ENCODE data around the gene MAP2K5.

MAP2K5 gene

DNA sequence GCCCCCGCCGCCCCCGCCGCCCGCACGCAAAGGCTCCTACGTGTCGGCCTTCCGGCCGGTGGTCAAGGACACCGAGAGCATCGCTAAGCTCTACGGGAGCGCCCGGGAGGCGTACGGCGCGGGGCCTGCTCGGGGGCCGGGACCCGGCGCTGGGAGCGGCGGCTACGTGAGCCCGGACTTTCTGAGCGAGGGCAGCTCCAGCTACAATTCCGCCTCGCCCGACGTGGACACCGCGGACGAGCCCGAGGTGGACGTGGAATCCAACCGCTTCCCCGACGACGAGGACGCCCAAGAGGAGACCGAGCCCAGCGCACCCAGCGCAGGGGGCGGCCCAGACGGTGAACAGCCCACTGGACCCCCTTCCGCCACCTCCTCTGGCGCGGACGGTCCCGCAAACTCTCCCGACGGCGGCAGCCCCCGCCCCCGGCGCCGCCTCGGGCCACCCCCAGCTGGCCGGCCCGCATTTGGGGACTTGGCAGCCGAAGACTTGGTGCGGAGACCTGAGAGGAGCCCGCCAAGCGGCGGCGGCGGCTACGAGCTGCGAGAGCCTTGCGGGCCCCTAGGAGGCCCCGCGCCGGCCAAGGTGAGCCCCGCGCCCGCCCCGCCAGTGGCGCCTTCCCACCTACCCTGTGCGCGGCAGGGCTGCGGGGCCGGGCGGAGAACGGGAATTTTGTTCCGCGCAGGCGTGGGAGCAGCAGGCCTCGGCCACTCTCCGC is 285.2 kb downstream of the MAP2K5 start:
- DNase-seq, result no peak

DNA sequence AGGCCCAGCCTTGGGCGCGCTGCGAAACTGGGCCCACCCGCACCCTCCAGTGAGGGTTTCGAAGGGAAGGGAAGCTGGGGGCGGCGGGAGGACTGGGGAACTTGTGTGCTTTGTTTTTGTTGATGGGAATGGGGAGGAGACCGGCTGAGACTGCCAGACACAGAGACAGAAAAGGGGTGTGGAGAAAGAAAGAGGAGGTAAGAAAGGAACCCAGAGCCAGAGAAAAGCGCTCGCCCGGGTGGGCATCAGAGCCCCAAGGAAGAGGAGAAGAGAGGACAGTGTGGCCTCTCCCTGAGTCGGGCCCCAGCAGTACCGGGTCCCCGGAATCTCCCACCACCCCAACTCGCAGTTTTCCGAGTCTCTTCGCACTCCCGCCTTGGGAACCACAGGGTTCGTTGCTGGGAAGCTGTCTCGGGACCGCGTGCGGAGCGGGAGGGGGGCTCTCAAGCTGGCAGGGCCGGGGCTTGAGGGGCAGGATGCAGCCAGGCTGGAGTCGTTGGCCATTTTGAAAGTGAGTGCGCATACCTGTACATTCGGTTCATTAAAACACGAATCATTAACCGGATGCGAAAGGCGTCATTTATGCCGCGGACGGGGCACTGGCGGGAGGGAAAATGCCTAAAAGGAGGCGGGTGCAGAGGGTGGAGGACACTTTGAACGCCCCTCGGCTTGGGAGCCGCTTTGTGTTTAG is 285.9 kb downstream of the MAP2K5 start:
- DNase-seq, result no peak

DNA sequence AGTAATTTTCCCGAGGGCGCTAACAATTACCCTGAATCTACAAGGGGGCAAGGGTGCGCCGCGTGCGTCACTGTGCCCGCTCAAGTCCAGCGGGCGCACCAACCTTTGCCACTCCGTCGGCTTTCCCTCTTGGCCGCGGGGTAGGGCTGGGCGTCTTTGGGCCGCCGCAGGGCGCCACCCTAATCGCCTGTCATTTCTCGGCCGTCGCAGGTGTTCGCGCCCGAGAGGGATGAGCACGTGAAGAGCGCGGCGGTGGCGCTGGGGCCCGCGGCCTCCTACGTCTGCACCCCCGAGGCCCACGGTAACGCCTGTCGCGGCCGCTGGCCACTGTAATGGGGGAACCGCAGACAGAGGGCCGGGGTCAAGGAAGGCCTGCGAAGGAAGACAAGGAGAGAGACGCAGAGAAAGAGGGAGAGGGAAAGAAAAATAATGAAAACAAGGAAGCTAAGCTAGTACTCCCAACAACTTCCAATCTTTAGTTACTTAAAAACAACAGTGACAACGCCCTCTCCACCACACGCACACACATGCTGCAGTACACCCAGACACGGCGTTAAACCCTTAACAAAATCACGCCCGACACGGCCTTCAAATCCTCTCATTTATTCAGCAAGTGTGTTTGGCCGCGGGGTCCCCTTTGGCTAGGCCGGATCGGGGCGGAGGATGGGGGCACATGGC is 286.6 kb downstream of the MAP2K5 start:
- DNase-seq, result no peak

DNA sequence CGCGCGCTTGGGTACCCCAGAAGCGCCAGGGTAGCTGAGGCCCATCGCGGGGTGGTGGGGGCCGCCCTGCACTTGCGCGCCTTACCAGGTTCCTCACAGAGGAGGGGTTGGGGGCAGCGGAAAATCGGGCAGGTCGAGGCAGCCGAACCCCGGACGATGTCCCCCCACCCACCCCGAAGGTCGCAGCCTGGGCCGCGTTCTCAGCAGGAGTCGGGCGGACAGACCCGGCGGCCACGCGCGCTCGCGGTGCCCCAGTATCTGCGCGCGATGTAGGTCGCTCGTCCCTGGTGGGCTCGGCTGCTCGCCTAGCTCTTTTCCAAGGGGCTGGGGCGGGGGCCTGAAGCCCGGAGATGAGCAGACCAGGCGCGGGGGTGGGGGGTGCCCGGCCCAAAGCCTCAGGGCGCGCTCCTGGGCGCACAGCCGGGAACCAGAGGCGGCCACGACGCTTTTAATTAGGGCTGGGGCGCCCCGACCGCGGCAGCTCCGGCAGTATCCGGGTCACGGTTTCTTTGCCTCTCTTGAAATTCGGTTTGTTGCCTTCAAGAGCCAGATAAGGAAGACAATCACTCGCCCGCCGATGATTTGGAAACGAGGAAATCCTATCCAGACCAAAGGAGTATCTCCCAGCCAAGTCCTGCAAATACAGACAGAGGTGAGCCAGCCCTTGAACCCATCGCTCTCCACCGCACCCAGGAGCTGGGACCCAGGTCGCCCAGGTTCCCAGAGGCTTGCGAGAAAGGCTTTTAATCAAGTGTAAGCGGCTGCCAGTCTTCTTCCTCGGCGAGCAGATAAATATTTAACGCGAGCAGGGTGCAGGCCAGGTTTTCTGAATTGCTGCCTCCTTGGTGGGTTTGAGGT is 287.4 kb downstream of the MAP2K5 start:
- DNase-seq, result no peak

DNA sequence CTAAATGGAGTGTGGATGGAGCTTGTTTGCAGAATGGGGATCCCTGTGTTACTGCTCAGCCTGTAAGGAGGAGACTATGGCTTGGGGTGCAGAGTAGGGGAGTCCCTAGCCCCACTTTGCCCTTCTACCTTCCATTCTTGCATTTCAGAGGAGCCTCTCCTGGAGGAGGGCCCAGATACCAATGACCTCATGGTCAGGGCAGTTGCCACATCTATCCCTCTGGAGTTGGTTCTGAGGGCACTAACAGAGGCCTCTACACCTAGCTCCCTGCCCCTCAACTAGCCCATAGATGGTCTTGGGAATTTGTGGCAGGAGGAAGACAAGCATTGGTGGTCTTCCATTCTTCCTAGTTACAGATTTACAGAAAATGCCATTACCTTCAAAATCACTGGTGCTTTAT is 288.9 kb downstream of the MAP2K5 start:
- DNase-seq, result no peak

DNA sequence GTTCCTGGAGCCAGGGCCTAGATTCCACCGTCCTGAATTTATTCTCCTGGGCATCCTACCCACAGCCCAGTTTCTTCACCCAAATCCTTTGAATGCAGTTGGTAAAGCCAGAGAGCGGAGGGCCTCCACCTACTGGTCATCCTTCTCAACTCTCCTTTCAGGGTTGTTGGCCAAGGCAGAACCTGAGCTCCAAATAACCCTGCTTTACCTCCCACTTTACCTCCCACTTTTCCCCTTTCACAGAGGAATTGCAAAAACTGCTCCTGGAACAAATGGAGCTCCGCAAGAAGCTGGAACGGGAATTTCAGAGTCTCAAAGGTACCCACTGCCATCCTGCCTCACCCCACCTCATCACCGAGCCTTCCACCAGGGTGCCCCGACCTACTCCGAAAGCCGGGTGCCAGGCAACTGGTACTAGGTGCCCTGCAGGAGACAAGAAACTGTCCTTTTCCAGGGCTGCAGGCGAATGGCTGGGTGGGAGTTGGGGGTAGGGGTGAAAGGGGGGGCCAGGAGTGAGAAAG is 289.6 kb downstream of the MAP2K5 start:
- DNase-seq, result no peak

DNA sequence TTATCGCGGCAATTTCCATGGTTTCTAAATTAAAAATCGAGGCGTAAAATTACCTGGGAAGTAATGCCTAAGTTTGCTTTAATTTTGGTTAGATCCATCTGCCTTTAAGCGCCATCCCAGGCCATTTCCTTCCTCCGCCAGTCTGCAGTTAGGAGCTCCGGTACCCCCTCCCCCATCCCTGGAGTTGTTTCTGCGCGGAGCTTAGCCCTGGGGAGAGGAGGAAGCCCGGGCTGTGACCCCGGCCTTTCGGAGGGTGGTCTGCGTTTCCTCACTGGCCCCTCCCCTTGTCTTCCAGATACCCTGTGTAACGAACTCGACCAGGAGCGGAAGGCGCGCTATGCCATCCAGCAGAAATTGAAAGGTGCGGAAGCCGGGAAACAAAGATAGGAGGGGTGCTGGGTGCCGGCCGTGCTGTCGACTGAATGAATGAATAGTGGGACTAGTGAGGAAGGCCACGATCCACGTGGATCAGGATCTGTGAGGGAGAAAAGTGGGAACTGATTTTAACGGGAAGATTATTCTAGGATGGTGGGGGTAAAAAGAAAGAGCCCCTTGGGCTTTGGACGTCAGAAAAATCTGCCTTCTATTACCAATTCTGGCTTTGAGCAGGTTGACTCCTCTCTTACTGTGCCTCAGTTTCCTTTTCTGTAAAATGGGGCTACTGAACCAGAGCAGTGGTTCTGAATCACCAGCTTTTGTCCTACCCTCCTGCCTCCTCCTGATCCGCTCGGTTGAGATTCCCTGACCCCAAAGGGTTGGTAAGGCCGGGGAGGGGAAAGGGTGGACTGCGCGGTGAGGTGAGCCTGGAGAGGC is 290.6 kb downstream of the MAP2K5 start:
- DNase-seq, result no peak

DNA sequence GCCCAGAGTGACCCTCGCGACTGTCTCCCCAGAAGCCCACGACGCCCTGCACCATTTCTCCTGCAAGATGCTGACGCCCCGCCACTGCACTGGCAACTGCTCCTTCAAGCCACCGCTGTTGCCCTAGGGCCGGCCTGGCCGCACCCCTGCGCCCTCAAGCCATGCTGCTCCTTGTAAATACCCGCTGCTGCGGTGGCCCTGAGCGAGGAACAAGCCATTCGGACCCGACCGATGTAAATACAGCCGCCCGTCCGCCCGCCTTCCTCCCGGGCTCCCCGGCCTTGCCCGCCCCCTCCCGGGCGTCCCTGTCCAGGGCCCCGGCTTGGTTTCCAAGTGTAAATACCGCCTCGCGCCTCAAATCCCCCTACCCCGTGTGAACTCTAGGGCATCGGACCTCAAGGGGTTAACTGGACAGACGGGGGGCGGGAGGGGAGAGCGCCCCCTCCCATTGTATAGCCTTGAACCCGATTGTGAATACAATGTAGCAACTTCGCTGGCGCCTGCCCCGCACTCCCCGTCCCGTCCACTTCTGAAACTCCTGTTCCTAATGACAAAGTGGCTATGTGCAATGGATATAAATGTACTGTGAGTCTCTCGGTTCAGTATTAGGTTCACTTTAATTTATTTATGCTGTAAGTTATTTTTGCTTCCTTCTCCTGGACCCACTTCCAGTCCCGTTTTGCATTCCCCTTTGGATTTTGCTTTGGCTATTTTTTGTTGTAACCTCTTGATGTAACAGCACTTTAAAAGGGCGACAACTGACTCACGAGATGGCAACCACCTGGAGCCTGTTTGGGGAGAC is 291.4 kb downstream of the MAP2K5 start:
- DNase-seq, result peak; percentile 32

DNA sequence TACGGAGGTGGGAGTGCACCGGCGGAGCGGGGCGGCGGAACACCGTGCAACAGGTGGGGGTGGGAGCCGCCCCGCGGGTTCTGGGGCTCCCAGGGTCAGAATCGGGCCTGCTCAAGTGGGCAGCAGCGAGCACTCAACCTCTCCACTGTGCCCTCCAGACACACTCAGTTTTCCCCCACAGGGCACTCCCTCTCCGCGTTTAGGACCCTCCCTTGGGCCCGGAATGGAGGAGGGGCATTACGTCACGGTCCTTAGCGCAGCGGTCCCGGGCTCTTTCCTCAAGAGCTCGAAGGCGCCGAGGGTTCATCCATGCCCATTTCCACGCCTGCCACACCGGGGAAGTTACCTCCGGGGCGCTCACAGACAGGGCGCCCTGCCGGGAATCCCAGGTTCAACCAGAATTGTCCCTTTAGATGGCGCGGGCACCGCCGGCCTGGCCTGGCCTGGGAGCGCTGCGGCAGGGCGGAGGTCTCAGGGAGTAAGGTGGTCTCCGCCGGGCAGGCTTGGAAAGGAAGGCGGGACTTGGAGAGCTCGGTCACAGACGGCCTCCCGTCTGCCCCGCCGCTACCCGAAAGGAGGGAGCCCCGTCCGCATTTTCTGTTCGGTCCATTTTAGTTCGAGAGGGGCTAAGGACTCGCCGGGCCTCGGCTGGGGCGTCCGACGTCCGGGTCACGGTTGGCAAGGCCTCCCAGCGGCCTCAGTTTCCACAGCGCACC is 292.2 kb downstream of the MAP2K5 start:
- DNase-seq, result no peak

DNA sequence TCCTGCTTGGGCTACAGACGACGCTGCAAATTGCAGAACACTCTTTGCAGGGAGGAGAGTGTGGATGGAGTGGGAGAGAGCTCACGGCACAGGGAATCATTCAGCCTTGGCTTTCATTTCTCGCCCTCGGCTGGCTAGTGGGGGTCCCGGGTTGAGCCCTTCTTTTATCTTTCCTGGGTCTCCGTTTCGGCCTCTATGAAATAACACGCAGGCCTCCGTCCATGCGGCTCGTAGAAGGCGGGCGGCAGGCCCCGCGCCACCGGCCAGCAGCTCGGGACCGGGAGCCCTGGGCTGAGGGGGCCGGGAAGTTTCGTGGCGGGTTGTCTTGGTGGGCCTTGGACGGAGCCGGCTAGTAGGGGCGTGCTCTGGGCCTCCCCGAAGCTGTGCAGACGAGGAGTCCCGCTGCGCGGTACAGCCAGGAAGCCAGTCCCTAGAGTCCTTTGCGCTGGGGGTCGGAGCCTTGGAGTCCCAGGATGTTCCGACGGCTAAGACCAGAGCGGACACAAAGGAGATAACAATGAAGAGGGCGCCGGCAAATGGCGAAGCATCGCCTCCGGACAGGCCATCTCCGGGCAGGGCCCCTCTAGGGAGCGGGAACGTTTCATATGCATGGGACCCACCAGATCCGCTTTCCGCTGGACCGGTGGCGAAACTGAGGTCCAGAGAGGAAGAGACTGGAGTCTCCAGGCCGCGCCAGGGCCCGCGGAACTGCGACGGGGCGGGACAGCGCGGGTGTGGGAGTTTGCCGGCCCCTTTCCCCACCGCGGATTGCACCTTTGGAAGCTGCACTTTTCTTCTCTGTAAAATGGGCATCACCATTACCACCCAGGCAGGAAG is 293.0 kb downstream of the MAP2K5 start:
- no peak for DNase-seq

DNA sequence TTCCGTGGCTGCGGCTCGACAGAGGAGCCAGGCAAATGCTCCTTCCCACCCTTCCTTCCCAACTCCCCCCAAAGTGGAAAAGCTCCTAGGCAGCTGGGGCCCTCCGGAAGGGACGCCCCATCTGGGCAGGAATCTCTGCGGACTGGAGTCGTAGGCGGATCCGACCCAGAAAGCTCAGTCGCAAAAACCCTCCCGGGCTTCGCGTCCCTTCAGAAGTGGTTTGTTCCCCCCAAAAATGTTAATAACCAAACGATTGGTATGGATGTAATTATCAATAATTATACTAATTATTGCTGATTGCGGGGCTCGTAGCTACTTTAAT is 293.6 kb downstream of the MAP2K5 start:
- no peak for DNase-seq

DNA sequence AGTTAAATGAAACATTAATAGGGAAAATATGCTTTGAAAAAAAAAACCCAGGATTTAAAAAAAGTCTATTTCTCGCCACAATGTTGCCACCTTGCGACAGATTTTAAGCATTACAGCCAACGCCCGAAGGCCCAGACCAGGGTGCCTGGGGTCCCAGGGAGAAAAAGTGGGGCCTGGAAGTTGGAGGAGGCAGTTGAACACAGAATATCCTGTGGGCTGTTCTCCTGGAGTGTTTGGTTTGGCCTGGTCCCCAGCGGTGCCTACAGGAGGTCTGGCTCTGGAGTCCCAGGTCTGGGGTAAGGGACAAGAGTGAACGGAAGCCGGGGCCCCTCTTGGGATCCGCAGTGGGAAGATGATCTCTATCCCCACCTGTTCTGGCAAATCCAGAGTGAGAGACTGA is 294.0 kb downstream of the MAP2K5 start:
- DNase-seq, result peak; percentile 52

DNA sequence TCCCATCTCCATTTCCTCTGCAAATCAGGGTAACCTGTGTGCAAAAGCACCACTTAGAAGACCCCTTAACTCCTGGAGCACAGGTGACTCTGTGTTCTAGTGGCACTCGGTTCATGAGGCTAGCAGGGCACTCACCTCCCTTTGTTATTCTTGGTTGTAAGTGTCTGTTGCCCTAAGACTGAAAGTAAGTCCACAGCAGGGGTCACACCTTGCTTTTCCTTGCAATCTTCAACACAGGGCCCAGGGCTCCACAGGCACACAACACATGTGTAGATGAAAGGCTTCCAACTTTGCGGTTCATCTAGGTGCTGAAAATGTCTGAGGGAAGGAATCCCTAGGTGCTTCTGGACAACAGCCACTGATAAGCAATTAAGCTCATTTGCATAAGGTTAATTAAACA is 294.5 kb downstream of the MAP2K5 start:
- DNase-seq, result no peak

DNA sequence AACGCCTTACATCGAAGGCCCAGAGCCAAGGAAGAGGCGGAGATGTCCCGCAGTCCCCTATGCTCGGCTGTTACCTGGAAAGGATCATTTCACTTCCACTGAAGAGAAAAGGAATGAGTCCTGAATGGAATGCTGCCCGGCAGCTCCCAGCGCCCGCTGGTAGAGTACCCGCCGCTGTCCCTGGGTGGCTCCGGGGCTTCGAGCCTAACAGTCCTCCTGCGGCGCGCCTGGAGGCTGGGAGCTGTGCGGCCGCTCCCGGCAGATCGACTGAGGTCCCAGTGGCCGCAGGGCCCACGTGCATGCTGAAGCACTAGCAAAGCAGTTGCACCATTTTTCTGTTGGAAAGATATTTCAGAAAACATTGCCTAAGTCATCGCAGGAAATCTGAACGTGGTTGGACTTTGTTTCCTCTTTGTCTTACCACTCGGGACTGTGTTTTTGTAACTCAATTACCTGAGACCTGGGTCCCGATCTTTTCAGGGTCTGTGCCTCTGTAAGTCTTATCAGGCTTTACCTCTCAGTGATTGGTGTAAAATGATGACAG is 296.4 kb downstream of the MAP2K5 start:
- no peak for DNase-seq

DNA sequence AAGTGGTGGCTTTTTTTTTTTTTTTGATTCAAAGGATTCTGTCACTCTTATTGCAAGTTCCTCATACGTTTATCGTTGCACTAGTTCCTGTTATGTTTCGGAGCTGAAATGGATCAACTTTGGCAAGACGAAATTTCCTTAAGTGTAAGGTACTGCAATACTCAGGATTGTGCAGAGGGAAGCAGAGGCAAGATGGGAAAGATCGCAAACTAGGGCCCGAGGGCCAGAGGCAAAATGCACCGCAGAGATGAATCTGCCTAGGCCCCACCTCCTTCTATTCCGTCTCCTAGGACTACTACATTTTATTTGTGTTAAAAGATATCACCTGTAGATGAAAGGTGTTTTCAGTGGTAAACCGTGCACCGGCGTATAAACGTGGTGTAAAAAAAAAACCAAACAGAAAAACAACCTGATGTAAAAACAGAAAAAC is 297.0 kb downstream of the MAP2K5 start:
- DNase-seq, result no peak

DNA sequence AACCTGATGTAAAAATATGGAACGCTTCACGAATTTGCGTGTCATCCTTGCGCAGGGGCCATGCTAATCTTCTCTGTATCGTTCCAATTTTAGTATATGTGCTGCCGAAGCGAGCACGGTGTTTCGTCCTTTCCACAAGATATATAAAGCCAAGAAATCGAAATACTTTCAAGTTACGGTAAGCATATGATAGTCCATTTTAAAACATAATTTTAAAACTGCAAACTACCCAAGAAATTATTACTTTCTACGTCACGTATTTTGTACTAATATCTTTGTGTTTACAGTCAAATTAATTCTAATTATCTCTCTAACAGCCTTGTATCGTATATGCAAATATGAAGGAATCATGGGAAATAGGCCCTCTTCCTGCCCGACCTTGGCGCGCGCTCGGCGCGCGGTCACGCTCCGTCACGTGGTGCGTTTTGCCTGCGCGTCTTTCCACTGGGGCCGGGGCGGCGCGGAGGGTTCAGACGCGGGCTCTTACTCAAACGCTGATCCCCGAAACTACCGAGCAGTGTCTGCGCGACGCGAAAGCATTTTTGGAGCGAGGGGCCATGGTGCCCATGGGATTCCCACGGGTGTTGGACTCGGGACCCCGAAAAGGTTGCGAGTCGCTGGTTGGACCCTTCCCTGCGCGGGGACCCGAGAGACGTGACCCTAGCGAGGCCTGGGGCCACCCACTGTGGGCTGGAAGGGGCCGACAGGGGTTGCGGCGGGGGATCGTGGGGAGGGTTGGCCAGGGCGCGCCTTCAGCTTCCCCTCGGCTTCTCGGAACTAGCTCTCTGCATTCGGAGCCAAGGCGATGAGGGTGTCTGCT is 297.6 kb downstream of the MAP2K5 start, which contains the start of gene RNU6-1:
Gene RNU6-1 (minus strand): TSS at position 117 of the 820 bp plus-strand sequence.
- DNase-seq, result peak; percentile 96

DNA sequence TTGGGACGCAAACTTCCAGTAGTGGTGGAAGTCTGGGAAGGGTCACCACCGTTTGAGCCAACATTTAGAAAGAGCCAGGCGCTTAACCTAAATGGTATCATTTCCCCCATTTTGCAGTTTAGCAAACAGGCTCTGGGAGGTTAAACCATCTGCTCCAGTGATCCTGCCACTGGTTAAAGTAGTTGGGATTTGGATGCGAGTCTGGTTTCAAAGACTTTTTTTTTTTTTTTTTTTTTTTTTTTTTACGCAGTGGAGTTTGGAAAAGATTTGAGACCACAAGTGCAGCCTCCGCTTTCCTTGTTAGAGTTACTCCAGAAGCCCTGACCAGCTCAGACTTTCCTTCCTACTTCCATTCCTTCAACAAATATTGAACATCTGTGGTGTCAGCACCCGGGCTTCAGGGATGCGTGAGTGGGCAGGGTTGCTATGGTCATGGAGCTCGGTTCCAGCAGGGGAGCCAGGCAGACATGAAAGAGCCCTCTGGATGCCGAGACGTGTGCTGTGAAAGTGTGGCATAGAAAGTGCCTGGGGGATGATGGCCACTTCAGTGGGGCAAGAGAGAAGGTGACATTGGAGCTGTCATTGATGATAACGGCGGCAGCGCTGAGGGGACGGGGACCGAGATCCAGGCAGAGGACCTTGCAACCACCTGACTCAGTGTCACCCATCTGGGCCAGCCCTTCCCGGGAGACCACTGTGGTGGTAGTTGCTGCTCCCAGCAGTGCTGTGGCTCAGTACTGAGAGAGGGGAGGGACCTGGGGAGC is 298.4 kb downstream of the MAP2K5 start:
- DNase-seq, result no peak

DNA sequence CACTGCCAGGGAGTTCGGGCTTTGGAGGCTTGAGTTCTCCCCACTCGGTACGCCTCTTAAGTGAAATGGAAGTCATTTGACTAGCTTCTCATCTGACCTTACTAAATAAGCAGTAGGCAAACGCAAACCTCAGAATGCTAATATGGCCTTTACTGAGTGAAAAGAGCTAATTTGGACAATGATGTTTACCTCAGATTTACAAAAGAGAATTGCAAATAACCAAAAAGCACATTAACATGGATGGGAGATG is 298.9 kb downstream of the MAP2K5 start:
- DNase-seq, result no peak

Measured in activated CD4-positive, alpha-beta T cell treated with anti-CD3 and anti-CD28 coated beads, Interleukin-2, amount 50 U/mL, for 16 hours (primary cell).